ENCODE results near the gene CCDC7.

GRCh38 chr10:32793033-32793432 is 347.1 kb downstream of the CCDC7 start:
- TF ChIP-seq EGR1 (IDR thresholded peaks at IDR 0.05; ENCODE audit: low read depth) (no peak), JUND (IDR thresholded peaks at IDR 0.05) (no peak), CTCF (IDR thresholded peaks at IDR 0.05 in 2 of 3, conservative IDR thresholded peaks at IDR 0.05 in 1 of 3; ENCODE audit: borderline replicate concordance in 1 of 3, insufficient read depth in 1 of 3, low read depth in 2 of 3, low read length in 2 of 3) (no peak), EZH2 (IDR thresholded peaks at IDR 0.05) (no peak), CEBPB (IDR thresholded peaks at IDR 0.05; ENCODE audit: low read depth) (no peak), EZH2phosphoT487 (IDR thresholded peaks at IDR 0.05; ENCODE audit: borderline replicate concordance) (no peak), POLR2AphosphoS5 (IDR thresholded peaks at IDR 0.05; ENCODE audit: low read depth, low read length) (no peak), ZNF274 (IDR thresholded peaks at IDR 0.05; ENCODE audit: low read depth, low read length) (no peak)
- TF ChIP-seq, protein P1, sequence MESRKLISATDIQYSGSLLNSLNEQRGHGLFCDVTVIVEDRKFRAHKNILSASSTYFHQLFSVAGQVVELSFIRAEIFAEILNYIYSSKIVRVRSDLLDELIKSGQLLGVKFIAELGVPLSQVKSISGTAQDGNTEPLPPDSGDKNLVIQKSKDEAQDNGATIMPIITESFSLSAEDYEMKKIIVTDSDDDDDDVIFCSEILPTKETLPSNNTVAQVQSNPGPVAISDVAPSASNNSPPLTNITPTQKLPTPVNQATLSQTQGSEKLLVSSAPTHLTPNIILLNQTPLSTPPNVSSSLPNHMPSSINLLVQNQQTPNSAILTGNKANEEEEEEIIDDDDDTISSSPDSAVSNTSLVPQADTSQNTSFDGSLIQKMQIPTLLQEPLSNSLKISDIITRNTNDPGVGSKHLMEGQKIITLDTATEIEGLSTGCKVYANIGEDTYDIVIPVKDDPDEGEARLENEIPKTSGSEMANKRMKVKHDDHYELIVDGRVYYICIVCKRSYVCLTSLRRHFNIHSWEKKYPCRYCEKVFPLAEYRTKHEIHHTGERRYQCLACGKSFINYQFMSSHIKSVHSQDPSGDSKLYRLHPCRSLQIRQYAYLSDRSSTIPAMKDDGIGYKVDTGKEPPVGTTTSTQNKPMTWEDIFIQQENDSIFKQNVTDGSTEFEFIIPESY (IDR thresholded peaks at IDR 0.05; ENCODE audit: extremely low read depth, insufficient replicate concordance, low read length), result no peak
